Calu3 (cell line): ENCODE results near the gene CSKMT. TPM values are rescaled to one million over a fixed set of nuclear protein-coding genes. Genes with fewer than 3 reads are reported as not detected.

ENCODE experiments used
- BruUV-seq: library from RNA; stranded (reverse); fragments of 400-500 nt; replicated peaks from 2 replicates; lab custom pipeline; 2021; lab: Mats Ljungman, UMichigan
- CTCF ChIA-PET: fragments of 300-600 bp; sonication (Branson Sonifier 250); formaldehyde crosslinking; loops from one replicate; lab custom pipeline; 2022; ENCODE audit warnings: antibody characterized with exemption; lab: Charles Lee
- DNase-seq: peaks from one replicate; pipeline ENCODE4 v3.0.0; 2022
- H3K27ac Mint-ChIP-seq: one replicate; pipeline ENCODE4 v1.8.0; 2022; ENCODE audit warnings: mixed read lengths; ENCODE audit not compliant: unreplicated experiment
- H3K27me3 Mint-ChIP-seq: one replicate; pipeline ENCODE4 v1.8.0; 2022; ENCODE audit warnings: mixed read lengths; ENCODE audit not compliant: unreplicated experiment
- H3K36me3 Mint-ChIP-seq: one replicate; pipeline ENCODE4 v1.8.0; 2022; ENCODE audit warnings: mild to moderate bottlenecking, moderate library complexity, mixed read lengths; ENCODE audit not compliant: insufficient read depth, unreplicated experiment
- H3K4me1 Mint-ChIP-seq: one replicate; pipeline ENCODE4 v1.8.0; 2022; ENCODE audit warnings: mild to moderate bottlenecking, low read depth, mixed read lengths; ENCODE audit not compliant: unreplicated experiment
- H3K4me3 Mint-ChIP-seq: one replicate; pipeline ENCODE4 v1.8.0; 2022; ENCODE audit warnings: mild to moderate bottlenecking, low read depth, moderate library complexity, mixed read lengths; ENCODE audit not compliant: unreplicated experiment
- H3K9me3 Mint-ChIP-seq: one replicate; pipeline ENCODE4 v1.8.0; 2022; ENCODE audit warnings: low read depth, mixed read lengths; ENCODE audit not compliant: unreplicated experiment
- CTCF ChIP-seq: fragments of 200-600 bp; IDR thresholded peaks from one replicate; pipeline ENCODE4 v1.8.0; 2022; ENCODE audit warnings: antibody characterized with exemption; ENCODE audit not compliant: unreplicated experiment
- intact Hi-C: fragments of 100-400 bp; cut with micrococcal nuclease; formaldehyde crosslinking; loops from one replicate; pipeline ENCODE4 v1.10.0; 2022; ENCODE audit not compliant: unreplicated experiment
- total RNA-seq: library from RNA; stranded (reverse); gene quantifications from 2 replicates; pipeline ENCODE4 v1.2.3, GENCODE V29; 2022

The CSKMT gene
- total RNA-seq, 1 experiment from 2014 or later = 17.7 TPM

- CTCF ChIA-PET = no interaction called here
- DNase-seq = no peak
- no TSS peak for BruUV-seq
- no peaks in the 10 kb centered on the region for H3K27me3 Mint-ChIP-seq
- peaks cover 24% of the 10 kb centered on the region for H3K4me1 Mint-ChIP-seq
- intact Hi-C loops = no loop called here
- H3K4me3 Mint-ChIP-seq = peak overlapping the region; percentile 98
- H3K36me3 Mint-ChIP-seq = peaks cover 76% of the 10 kb centered on the region
- no peaks in the 10 kb centered on the region for H3K9me3 Mint-ChIP-seq
- peak overlapping the region; percentile 55 for H3K27ac Mint-ChIP-seq
- TF ChIP-seq CTCF = no peak
Measured at GRCh38 chr11:62706850-62707247, 41.7 kb downstream of the CSKMT start.

GRCh38 chr11:62707277-62707861, 42.3 kb downstream of the CSKMT start, which contains the start of the genes BSCL2 and GNG3:
TSS of gene BSCL2 (minus strand) at chr11:62707424. CDS start at chr11:62707195, 229 bp downstream.
TSS of gene GNG3 (plus strand) at chr11:62707676. CDS start at chr11:62708296, 620 bp downstream.
- no peaks in the 10 kb centered on the region for H3K9me3 Mint-ChIP-seq
- no peak for DNase-seq
- peaks cover 76% of the 10 kb centered on the region for H3K36me3 Mint-ChIP-seq
- no peaks in the 10 kb centered on the region for H3K27me3 Mint-ChIP-seq
- intact Hi-C loops = no loop called here
- H3K4me3 Mint-ChIP-seq = peak within 1 kb of the TSS; percentile 98
- BruUV-seq = no TSS peak
- peaks cover 26% of the 10 kb centered on the region for H3K4me1 Mint-ChIP-seq
- CTCF ChIA-PET = no interaction called here
- no peak for TF ChIP-seq CTCF
- H3K27ac Mint-ChIP-seq = peak within 1 kb of the TSS; percentile 86

- Mint-ChIP-seq H3K4me1 (peaks cover 37% of the 10 kb centered on the region), H3K27me3 (no peaks in the 10 kb centered on the region), H3K9me3 (no peaks in the 10 kb centered on the region), H3K27ac (peak overlapping the region; percentile 82), H3K4me3 (peak overlapping the region; percentile 64), H3K36me3 (peaks cover 82% of the 10 kb centered on the region)
- no peak for DNase-seq
- intact Hi-C loops = no loop called here
- BruUV-seq = no TSS peak
- no peak for TF ChIP-seq CTCF
- CTCF ChIA-PET = no interaction called here
Measured at GRCh38 chr11:62708392-62708791, 43.3 kb downstream of the CSKMT start.

- no peaks in the 10 kb centered on the region for H3K27me3 Mint-ChIP-seq
- CTCF ChIA-PET = no interaction called here
- peak overlapping the region; percentile 82 for H3K27ac Mint-ChIP-seq
- peaks cover 86% of the 10 kb centered on the region for H3K36me3 Mint-ChIP-seq
- H3K4me1 Mint-ChIP-seq = peaks cover 41% of the 10 kb centered on the region
- H3K4me3 Mint-ChIP-seq = peak overlapping the region; percentile 64
- intact Hi-C loops = no loop called here
- TF ChIP-seq CTCF = no peak
- no TSS peak for BruUV-seq
- DNase-seq = no peak
- no peaks in the 10 kb centered on the region for H3K9me3 Mint-ChIP-seq
Measured at GRCh38 chr11:62708793-62709192, 43.7 kb downstream of the CSKMT start.
